ENCODE data around the gene UBE2A.

DNA sequence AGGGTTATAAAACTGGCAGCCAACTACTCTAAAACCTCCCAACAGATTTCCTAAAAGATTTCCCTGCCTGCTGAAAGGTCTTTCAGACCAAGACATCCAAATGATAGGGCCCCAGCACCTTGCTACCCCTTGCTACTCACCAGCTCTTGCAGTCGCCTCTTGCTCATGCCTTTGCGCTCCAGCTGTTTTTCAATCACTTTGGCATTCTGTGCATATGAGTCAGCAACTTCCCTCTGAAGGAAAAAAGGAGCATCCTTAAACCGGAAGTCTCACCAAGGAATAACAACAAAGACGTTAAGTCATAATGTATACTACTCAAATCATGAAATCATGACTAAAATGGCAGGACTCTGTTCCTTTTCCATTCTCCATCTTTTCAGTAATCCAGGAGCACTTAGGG is 33.2 kb upstream of the UBE2A start:
- TF ChIP-seq TAF1 (IDR thresholded peaks at IDR 0.05; ENCODE audit: borderline replicate concordance, insufficient read depth, low read length) = no peak
- no peak for TF ChIP-seq REST (IDR thresholded peaks at IDR 0.05; ENCODE audit: insufficient read depth in 1 of 2, low read depth in 2 of 2, low read length in 2 of 2)
- no peak for TF ChIP-seq POLR2AphosphoS5 (IDR thresholded peaks at IDR 0.05; ENCODE audit: low read depth, low read length)
